ENCODE measurements around the gene EQTN.
"Not testable (repeated sequence)": the region's sequence is repeated elsewhere in the genome, so short reads cannot be mapped to it uniquely, and the experiment has no call there.

EQTN gene

DNA sequence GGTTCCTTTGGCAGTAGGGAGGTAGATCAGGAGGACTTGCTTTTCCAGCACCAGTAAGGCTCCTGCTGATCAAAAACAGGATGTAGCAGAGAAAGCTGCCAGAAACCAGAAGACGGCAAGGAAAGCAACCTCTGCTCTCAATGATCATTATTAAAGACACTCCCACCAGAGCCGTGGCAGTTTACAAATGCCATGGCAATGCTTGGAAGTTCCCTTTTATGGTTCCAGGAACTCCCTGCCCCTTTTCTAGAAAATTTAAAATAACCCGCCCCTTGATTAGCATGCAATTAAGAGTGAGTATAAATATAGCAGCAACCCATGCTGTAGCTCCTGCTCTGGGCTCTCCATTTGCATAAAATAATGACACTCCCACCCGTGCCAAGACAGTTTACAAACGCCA, 16.1 kb downstream of the EQTN start:
- no peak for TF ChIP-seq JUND (IDR thresholded peaks at IDR 0.05; ENCODE audit: low read depth)
- in situ Hi-C loops (cut with HindIII; ENCODE audit: low pct_unique_long_range_greater_than_20kb, low sequenced_read_pairs), result no loop called here
- DNase-seq (ENCODE audit: low read depth in 1 of 2, low spot score in 1 of 2), result no peak

DNA sequence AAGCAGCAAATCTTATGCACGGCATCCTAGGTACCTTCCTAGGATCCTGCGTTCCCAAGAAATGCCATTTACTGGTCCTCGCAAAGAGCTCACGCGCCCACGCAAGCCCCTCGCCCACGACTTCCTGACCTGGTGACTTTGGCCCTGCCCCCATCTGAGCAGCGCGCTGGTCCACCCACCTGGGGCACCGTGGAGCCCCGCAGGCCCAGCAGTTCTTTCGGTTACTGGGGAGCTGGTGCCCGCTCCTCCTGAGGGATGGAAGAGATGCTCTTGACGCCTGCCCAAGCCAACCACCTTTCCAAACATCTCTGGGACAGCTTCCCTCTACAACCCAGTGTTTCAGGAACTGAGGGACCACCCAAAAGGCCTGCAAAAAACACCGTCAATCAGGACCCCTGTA, 16.7 kb downstream of the EQTN start:
- TF ChIP-seq JUND (IDR thresholded peaks at IDR 0.05; ENCODE audit: low read depth), result no peak
- DNase-seq (ENCODE audit: low read depth in 1 of 2, low spot score in 1 of 2), result no peak
- in situ Hi-C loops (cut with HindIII; ENCODE audit: low pct_unique_long_range_greater_than_20kb, low sequenced_read_pairs), result no loop called here

DNA sequence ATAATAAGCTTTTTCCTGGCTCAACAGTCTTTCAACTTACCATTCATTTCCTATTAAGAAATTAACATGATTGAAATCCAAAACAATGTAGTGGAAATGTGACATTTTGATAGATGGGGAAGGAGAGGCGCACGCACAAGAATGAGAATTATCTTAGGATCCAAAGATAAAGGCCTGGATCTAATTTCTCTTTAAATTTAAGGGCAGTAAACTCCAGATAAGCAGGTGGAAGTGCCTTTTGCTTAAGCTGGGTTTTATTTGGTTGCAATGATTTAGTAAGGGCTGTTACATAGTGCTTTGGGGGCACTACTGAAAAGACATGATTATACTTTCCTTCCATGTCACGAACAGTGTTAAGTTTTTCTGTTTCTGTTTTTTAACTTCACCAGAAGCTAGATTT, 17.3 kb downstream of the EQTN start:
- in situ Hi-C loops (cut with HindIII; ENCODE audit: low pct_unique_long_range_greater_than_20kb, low sequenced_read_pairs), result no loop called here
- no peak for DNase-seq (ENCODE audit: low read depth in 1 of 2, low spot score in 1 of 2)
- TF ChIP-seq JUND (IDR thresholded peaks at IDR 0.05; ENCODE audit: low read depth), result no peak

DNA sequence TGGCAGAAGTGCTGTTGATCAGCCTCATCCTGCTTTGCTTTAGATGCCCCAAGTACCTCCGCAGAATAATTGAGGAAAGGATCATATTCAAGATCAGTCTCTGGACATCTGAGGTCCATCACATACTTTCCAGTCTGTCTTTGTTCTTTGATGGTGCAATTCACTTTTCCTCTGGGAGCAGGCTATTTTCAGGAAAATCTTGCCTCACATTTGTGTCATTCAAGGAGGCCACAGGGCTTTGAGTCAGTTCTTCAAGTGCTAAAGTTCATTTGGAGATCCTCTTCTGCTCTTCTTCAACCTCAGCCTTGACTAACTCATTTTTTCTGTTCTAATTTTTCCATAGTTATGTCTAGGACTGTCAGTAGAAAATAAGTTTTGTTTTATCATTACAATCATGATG, 18.6 kb downstream of the EQTN start:
- no peak for DNase-seq (ENCODE audit: low read depth in 1 of 2, low spot score in 1 of 2)
- in situ Hi-C loops (cut with HindIII; ENCODE audit: low pct_unique_long_range_greater_than_20kb, low sequenced_read_pairs), result no loop called here
- no peak for TF ChIP-seq JUND (IDR thresholded peaks at IDR 0.05; ENCODE audit: low read depth)

DNA sequence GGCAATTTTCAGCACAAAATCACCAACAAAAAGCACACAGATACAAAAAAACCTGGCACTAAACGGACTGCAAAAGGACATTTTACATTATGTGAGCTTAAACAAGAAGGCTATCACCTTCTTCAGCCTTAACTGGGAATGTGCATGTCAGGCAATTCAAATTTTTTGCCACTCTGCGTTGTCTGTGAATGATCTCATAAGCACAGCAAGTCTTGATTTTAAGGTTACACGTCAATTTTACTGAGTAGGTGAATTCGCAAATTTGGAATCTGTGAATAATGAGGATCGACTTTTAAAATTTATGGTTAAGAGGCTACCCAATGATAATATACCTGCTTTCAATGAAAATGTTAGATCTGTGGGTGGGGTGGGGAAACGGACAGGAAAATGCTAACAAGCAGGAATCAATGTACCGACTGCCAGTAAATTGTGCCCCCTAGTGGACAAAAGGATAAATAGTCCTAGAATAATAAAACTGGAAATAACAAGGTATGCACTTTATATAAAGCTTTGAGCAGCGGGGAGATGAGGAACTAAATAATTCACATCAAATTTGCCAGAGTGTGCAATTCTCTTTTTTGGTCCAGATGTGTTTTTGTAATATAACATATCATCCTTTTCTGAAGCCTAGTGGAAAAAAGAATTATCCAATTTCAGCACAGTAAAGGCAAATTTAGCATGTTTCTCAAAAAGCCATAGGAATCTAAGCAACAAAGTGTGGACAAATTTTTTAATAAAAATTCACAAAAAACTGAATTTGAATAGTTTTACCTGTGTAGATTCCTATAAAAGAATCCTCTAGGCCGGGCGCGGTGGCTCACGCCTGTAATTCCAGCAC, 20.5 kb downstream of the EQTN start:
- DNase-seq (ENCODE audit: low read depth in 1 of 2, low spot score in 1 of 2), result peak; percentile 45 to 63
- no peak for TF ChIP-seq JUND (IDR thresholded peaks at IDR 0.05; ENCODE audit: low read depth)
- in situ Hi-C loops (cut with HindIII; ENCODE audit: low pct_unique_long_range_greater_than_20kb, low sequenced_read_pairs), result no loop called here

DNA sequence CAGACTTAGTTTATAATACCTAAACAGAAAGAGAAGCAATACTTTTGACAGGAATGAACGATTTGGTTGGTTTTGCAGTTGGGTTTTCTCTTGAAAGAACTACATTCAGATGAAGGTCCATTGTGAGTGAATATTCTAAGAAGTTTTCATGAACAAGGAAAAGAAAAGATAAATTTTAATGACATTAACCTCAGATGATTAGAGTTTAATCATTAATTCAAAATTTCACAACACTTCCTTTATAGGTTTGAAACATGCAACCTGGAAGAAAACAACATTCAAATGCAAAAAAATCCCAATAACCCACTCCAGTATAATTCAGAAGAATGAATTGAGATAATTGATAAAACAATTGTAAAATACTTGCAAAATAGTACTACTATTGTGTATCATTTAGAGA, 23.8 kb downstream of the EQTN start:
- in situ Hi-C loops (cut with HindIII; ENCODE audit: low pct_unique_long_range_greater_than_20kb, low sequenced_read_pairs), result no loop called here

DNA sequence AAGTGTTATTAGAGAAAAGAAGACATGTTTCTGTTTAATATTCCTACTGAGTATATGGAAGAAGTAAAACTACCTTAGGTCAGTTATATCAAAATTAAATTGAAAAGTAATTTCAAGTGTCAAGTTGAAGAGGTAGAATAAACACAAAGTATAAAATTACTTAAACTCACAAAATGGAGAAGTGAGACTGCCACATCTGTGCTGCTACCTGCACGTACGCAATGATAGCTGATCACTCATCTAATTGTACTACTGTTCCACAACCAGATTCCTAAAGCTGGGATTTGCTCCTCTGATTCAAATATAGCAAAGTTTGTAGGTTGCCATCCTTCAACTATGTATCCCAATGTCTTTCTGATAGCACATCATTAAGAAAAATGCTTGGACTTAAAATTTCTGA, 24.8 kb downstream of the EQTN start:
- TF ChIP-seq JUND (IDR thresholded peaks at IDR 0.05; ENCODE audit: low read depth), result no peak
- in situ Hi-C loops (cut with HindIII; ENCODE audit: low pct_unique_long_range_greater_than_20kb, low sequenced_read_pairs), result no loop called here
- no peak for DNase-seq (ENCODE audit: low read depth in 1 of 2, low spot score in 1 of 2)

More for the DNA sequence above, 23.8 kb downstream of the EQTN start:
- DNase-seq (ENCODE audit: low read depth in 1 of 2, low spot score in 1 of 2), result no peak
- no peak for TF ChIP-seq JUND (IDR thresholded peaks at IDR 0.05; ENCODE audit: low read depth)

DNA sequence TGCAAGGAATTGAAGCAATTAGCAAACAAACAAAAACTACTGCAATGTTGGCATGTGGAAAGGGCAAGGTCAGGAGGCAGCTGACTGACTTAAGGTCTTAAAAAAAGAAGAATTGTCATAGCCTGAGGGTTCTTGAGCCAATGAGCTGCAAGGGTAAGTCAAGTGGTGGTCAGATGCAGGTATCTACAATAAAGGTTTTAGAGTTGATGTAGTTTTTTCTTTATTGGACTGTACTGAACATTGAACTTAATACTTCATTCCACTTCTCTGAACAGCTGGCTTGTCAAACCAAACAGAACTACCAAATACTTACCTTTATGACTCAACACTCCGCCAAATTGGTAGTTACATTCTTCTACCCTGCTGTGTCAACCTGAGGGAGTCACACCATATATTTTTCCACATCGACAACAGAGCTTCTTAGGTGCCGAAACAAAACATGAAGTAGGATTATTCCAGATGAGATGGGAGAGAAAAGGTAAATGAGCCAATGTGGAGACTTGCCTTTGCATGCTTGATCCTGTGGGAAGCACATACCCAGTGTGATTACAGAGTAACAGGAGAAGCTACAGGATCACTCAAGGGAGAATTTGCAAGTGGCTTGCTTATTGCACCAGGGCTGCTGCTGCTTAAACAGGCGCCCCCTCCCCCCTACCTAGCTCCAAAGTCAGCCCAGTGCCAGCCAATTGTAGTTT, 35.3 kb downstream of the EQTN start:
- DNase-seq (ENCODE audit: low read depth in 1 of 2, low spot score in 1 of 2), result no peak
- TF ChIP-seq JUND (IDR thresholded peaks at IDR 0.05; ENCODE audit: low read depth), result no peak
- in situ Hi-C loops (cut with HindIII; ENCODE audit: low pct_unique_long_range_greater_than_20kb, low sequenced_read_pairs), result no loop called here

DNA sequence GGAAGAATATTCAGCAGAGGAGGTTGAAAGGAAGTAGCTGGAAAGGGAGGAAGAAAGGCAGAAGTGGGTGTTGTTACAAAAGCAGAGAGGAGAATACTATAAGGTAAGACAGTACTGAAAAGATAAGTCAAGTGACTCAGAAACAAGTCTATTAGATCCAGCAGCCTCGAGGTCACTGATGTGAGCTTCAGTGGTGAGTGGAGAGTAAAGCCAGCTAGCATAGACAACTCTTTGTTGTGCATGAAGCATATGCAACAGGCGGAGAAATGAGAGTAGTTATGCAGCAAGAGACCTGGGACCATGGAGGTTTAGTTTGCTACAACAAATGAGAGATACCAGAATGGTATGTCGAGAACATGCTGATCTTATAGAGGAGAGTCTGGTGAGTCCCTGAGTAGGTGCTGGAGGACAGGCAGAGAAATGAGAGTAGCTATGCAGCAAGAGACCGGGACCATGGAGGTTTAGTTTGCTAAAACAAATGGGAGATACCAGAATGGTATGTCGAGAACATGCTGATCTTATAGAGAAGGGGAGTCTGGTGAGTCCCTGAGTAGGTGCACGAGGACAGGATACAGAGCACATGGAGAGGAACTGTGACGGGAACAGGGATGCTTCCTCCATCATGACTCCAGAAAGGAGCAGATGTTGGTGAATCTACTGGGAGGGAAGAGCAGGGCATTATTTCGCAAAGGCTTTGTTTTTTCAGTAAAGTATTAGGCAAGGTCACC, 36.0 kb downstream of the EQTN start:
- in situ Hi-C loops (cut with HindIII; ENCODE audit: low pct_unique_long_range_greater_than_20kb, low sequenced_read_pairs), result no loop called here
- DNase-seq (ENCODE audit: low read depth in 1 of 2, low spot score in 1 of 2), result no peak
- no peak for TF ChIP-seq JUND (IDR thresholded peaks at IDR 0.05; ENCODE audit: low read depth)

DNA sequence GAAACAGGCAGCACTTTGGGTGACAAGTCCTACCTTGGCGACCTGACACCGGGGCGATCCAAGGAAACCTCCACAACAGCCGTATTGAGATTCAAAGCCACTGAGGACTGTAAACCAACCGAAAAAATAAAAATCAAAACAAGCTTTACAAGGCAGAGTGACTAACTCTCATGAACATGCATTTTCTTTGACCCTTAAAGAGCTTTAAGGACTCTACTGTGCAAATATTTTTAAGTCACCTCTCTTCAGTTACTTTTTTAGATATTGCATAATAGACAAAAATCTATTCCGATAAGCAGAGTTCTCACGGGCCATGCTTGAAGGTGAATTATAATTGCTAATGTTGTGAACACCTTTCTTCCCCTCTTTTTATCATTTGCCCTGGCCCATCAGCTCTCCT, 38.3 kb downstream of the EQTN start:
- in situ Hi-C loops (cut with HindIII; ENCODE audit: low pct_unique_long_range_greater_than_20kb, low sequenced_read_pairs), result no loop called here
- no peak for DNase-seq (ENCODE audit: low read depth in 1 of 2, low spot score in 1 of 2)
- TF ChIP-seq JUND (IDR thresholded peaks at IDR 0.05; ENCODE audit: low read depth), result no peak

DNA sequence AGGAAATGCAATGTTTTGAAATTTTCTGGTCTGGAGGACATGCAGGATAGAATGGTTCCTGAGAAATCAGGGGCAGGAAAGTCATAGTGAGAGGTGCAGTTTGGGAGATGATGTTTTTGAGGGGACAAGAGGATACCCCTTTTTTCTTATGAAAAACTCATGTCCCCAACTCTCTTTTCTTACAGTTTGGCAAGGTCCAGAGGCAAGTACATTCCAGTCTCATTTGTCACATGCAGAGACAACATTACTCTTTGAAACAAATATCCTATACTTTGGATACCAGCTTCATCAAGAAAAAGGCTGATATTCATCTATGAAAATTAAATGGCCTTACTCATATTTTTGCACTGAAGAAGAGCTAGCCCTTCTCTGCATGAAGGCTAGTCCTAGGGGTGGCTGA, 48.2 kb downstream of the EQTN start:
- TF ChIP-seq JUND (IDR thresholded peaks at IDR 0.05; ENCODE audit: low read depth), result no peak
- no peak for DNase-seq (ENCODE audit: low read depth in 1 of 2, low spot score in 1 of 2)
- in situ Hi-C loops (cut with HindIII; ENCODE audit: low pct_unique_long_range_greater_than_20kb, low sequenced_read_pairs), result no loop called here

DNA sequence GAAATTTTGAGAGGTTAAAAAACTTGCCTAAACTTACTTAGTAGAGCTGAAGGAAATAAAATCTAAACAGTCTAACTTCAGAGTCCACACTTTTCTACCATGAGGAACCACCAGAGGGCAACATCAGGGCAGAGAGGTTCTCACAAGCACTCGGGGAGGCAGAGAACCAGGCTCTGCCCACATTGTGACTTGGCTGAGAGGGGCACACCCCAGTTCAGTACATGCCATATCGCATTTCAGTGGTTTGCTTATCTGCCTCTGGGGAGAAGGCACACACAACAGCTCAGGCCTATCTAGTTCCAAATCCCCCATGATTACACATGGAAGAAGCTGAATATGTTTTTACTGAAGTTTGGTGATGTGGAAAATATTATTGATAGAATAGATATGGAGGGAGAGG, 49.2 kb downstream of the EQTN start:
- TF ChIP-seq JUND (IDR thresholded peaks at IDR 0.05; ENCODE audit: low read depth), result no peak
- in situ Hi-C loops (cut with HindIII; ENCODE audit: low pct_unique_long_range_greater_than_20kb, low sequenced_read_pairs), result no loop called here
- peak; percentile 19 to 50 for DNase-seq (ENCODE audit: low read depth in 1 of 2, low spot score in 1 of 2)

DNA sequence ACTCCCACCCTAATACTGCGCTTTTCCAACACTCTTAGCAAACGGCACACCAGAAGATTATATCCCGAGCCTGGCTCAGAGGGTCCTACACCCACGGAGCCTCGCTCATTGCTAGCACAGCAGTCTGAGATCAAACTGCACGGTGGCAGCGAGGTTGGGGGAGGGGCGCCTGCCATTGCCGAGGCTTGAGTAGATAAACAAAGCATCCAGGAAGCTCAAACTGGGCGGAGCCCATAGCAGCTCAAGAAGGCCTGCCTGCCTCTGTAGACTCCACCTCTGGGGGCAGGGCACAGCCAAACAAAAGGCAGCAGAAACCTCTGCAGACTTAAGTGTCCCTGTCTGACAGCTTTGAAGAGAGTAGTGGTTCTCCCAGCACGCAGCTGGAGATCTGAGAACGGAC, 57.3 kb downstream of the EQTN start:
- peak in 1 of 2 experiments; percentile 18 for DNase-seq (ENCODE audit: low read depth in 1 of 2, low spot score in 1 of 2)
- in situ Hi-C loops (cut with HindIII; ENCODE audit: low pct_unique_long_range_greater_than_20kb, low sequenced_read_pairs), result not testable (repeated sequence)
